CD8-positive, alpha-beta memory T cell (primary cell): ENCODE measurements around the gene ZFY. TPM values are rescaled to one million over a fixed set of nuclear protein-coding genes. Genes with fewer than 3 reads are reported as not detected.
A peak's percentile ranks its signal among the peaks of the same experiment; 100 is the strongest.

Experiments used
- CTCF ChIA-PET: fragments of 350-600 bp; sonication (Branson Sonifier 250); formaldehyde crosslinking; loops from one replicate; lab custom pipeline; 2021; ENCODE audit warnings: antibody characterized with exemption; lab: Charles Lee
- POLR2A ChIA-PET: fragments of 350-600 bp; sonication (Branson Sonifier 250); formaldehyde crosslinking; loops from one replicate; lab custom pipeline; 2021; ENCODE audit warnings: antibody characterized with exemption; lab: Charles Lee
- DNase-seq, 5 donors: peaks; one replicate each; pipeline versions ENCODE4 v3.0.0 to v3.0.0-alpha.2; 2020 to 2022; ENCODE audit warnings: mixed read lengths in 1 of 5
- H3K27ac ChIP-seq: one replicate; pipeline ENCODE4 v1.7.0; 2013; ENCODE audit warnings: low read depth, mild to moderate bottlenecking, low read length, moderate library complexity
- H3K27me3 ChIP-seq: 2 replicates; pipeline ENCODE4 v1.7.0; 2013; ENCODE audit warnings: low read length, mild to moderate bottlenecking; ENCODE audit not compliant: insufficient read depth, poor library complexity, severe bottlenecking
- H3K36me3 ChIP-seq: 2 replicates; pipeline ENCODE4 v1.7.0; 2013; ENCODE audit warnings: mild to moderate bottlenecking, low read length, moderate library complexity; ENCODE audit not compliant: insufficient read depth
- H3K4me1 ChIP-seq: 2 replicates; pipeline ENCODE4 v1.7.0; 2013; ENCODE audit warnings: mild to moderate bottlenecking, low read length, moderate library complexity; ENCODE audit not compliant: insufficient read depth
- H3K4me3 ChIP-seq: 2 replicates; pipeline ENCODE4 v1.7.0; 2013; ENCODE audit warnings: mild to moderate bottlenecking, low read length
- H3K9me3 ChIP-seq: 2 replicates; pipeline ENCODE4 v1.7.0; 2013; ENCODE audit warnings: mild to moderate bottlenecking, low read length
- H3K27ac Mint-ChIP-seq, 8 donors: one replicate each; pipeline ENCODE4 v1.8.0; 2020 to 2021; ENCODE audit warnings: mixed read lengths in 8 of 8, mild to moderate bottlenecking in 6 of 8, inconsistent platforms in 3 of 8, moderate library complexity in 3 of 8
- H3K27me3 Mint-ChIP-seq, 2 donors: one replicate each; pipeline ENCODE4 v1.8.0; 2020 to 2021; ENCODE audit warnings: mixed read lengths in 2 of 2, mild to moderate bottlenecking in 1 of 2, moderate library complexity in 1 of 2
- H3K36me3 Mint-ChIP-seq, 3 donors: one replicate each; pipeline ENCODE4 v1.8.0; 2020 to 2021; ENCODE audit warnings: mixed read lengths in 3 of 3, inconsistent platforms in 1 of 3, mild to moderate bottlenecking in 1 of 3
- H3K4me1 Mint-ChIP-seq, 3 donors: one replicate each; pipeline ENCODE4 v1.8.0; 2020 to 2021; ENCODE audit warnings: mixed read lengths in 3 of 3, inconsistent platforms in 1 of 3, mild to moderate bottlenecking in 1 of 3
- H3K4me3 Mint-ChIP-seq, 7 donors: one replicate each; pipeline ENCODE4 v1.8.0; 2020 to 2021; ENCODE audit warnings: mixed read lengths in 7 of 7, mild to moderate bottlenecking in 6 of 7, moderate library complexity in 4 of 7, inconsistent platforms in 2 of 7
- H3K9me3 Mint-ChIP-seq, 5 donors: one replicate each; pipeline ENCODE4 v1.8.0; 2020 to 2022; ENCODE audit warnings: mixed read lengths in 5 of 5, mild to moderate bottlenecking in 3 of 5, moderate library complexity in 2 of 5, inconsistent platforms in 1 of 5
- polyA plus RNA-seq: library from polyadenylated mRNA; unstranded; fragments of 300-500 nt; fragmentation: Illumina TruSeq; gene quantifications from one replicate; pipeline ENCODE4 v1.2.3, GENCODE V29; 2021
- total RNA-seq, 2 experiments: library from RNA; stranded (reverse); gene quantifications; one replicate each; pipeline ENCODE4 v1.2.3, GENCODE V29; 2021

Gene ZFY
- total and polyA plus RNA-seq, 3 experiments from 2014 or later = 22.9 to 27.4 TPM; not detected in 1

- Histone ChIP-seq H3K9me3 (no peaks in the 10 kb centered on the region), H3K27me3 (no peaks in the 10 kb centered on the region), H3K4me1 (peaks cover 9% of the 10 kb centered on the region), H3K4me3 (no peak overlapping the region), H3K36me3 (no peaks in the 10 kb centered on the region), H3K27ac (no peak overlapping the region)
- H3K27ac Mint-ChIP-seq = peak overlapping the region in 2 of 8 donors; percentile 98 to 100
- no peak for DNase-seq
- H3K27me3 Mint-ChIP-seq = no peaks in the 10 kb centered on the region
- CTCF ChIA-PET = no interaction called here
- H3K4me3 Mint-ChIP-seq = peak overlapping the region in 2 of 7 donors; percentile 88 to 94
- peaks cover 0 to 22% (median 0%) of the 10 kb centered on the region in 3 donors for H3K36me3 Mint-ChIP-seq
- H3K4me1 Mint-ChIP-seq = peaks cover 0 to 33% (median 0%) of the 10 kb centered on the region in 3 donors
- POLR2A ChIA-PET = no interaction called here
- H3K9me3 Mint-ChIP-seq = no peaks in the 10 kb centered on the region
Observed at GRCh38 chrY:2934078-2934477, 1.1 kb upstream of the ZFY start.

GRCh38 chrY:2935716-2936435 is 695 bp downstream of the ZFY start:
- Histone ChIP-seq H3K4me1 (peaks cover 9% of the 10 kb centered on the region), H3K9me3 (no peaks in the 10 kb centered on the region), H3K27ac (peak overlapping the region; percentile 98), H3K4me3 (peak overlapping the region; percentile 83), H3K27me3 (no peaks in the 10 kb centered on the region), H3K36me3 (no peaks in the 10 kb centered on the region)
- H3K4me1 Mint-ChIP-seq = peaks cover 0 to 49% (median 0%) of the 10 kb centered on the region in 3 donors
- H3K27me3 Mint-ChIP-seq = no peaks in the 10 kb centered on the region
- peak in 3 of 5 donors; percentile 72 to 91 (median 78) for DNase-seq
- H3K27ac Mint-ChIP-seq = peak overlapping the region in 2 of 8 donors; percentile 98 to 100
- no peaks in the 10 kb centered on the region for H3K9me3 Mint-ChIP-seq
- ChIA-PET CTCF (interaction anchor here (0.7 kb wide), 1 partner anchor 19 kb away, joined by 3 read pairs; no protein-coding TSS in a partner anchor), POLR2A (interaction anchor here (0.9 to 1.2 kb wide), 2 partner anchors 66 to 95 kb away, joined by 3 to 4 read pairs; partner anchors contain the start of gene RPS4Y1)
- H3K36me3 Mint-ChIP-seq = peaks cover 0 to 25% (median 0%) of the 10 kb centered on the region in 3 donors
- peak overlapping the region in 2 of 7 donors; percentile 88 to 97 for H3K4me3 Mint-ChIP-seq

DNA sequence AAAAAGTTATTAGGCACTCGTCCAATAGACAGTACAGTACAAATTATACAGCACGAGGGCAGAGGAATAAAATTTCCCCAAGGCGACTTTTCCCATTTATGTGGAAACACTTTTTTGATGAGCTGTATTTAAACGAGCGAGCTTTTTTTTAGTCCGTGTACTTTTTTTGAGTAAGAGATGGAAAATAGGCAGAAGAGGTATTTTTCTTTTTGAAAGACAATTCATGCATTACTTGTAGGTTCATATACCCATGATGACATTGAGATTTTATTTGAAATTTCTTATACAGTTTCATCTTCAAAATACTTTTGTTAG is 1.2 kb downstream of the ZFY start:
- H3K36me3 ChIP-seq = no peaks in the 10 kb centered on the region
- peaks cover 9% of the 10 kb centered on the region for H3K4me1 ChIP-seq
- no peaks in the 10 kb centered on the region for H3K27me3 ChIP-seq
- Mint-ChIP-seq H3K4me3 (peak overlapping the region in 2 of 7 donors; percentile 88 to 97), H3K27me3 (no peaks in the 10 kb centered on the region), H3K27ac (peak overlapping the region in 2 of 8 donors; percentile 98 to 100), H3K9me3 (no peaks in the 10 kb centered on the region), H3K4me1 (peaks cover 0 to 52% (median 0%) of the 10 kb centered on the region in 3 donors), H3K36me3 (peaks cover 0 to 22% (median 0%) of the 10 kb centered on the region in 3 donors)
- CTCF ChIA-PET = interaction anchor here (0.7 kb wide), 1 partner anchor 18 kb away, joined by 3 read pairs; no protein-coding TSS in a partner anchor
- POLR2A ChIA-PET = interaction anchor here (1.2 kb wide), 1 partner anchor 66 kb away, joined by 3 read pairs; no protein-coding TSS in a partner anchor
- H3K4me3 ChIP-seq = peak overlapping the region; percentile 83
- H3K27ac ChIP-seq = peak overlapping the region; percentile 98
- no peaks in the 10 kb centered on the region for H3K9me3 ChIP-seq
- DNase-seq = no peak

DNA sequence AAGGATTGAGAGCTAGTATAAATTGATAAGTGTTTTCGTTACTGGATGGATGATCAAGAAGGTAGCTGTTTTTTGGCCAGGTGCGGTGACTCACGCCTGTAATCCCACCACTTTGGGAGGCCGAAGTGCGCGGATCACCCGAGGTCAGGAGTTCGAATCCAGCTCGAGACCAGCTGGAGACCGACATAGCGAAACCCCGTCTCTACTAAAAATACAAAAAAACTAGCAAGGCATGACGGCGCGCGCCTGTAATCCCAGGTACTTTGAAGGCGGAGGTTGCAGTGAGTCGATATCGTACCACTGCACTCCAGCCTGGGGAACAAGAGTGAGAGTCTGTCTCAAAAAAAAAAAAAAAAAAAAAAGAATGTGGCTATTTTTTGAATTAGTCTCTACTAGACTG is 2.0 kb downstream of the ZFY start:
- no peak overlapping the region for H3K27ac ChIP-seq
- no peaks in the 10 kb centered on the region for H3K9me3 ChIP-seq
- CTCF ChIA-PET = no interaction called here
- H3K4me1 ChIP-seq = peaks cover 9% of the 10 kb centered on the region
- peaks cover 0 to 52% (median 0%) of the 10 kb centered on the region in 3 donors for H3K4me1 Mint-ChIP-seq
- H3K9me3 Mint-ChIP-seq = no peaks in the 10 kb centered on the region
- H3K27me3 Mint-ChIP-seq = no peaks in the 10 kb centered on the region
- peak overlapping the region in 2 of 8 donors; percentile 98 to 100 for H3K27ac Mint-ChIP-seq
- DNase-seq = no peak
- POLR2A ChIA-PET = interaction anchor here (1.2 kb wide), 1 partner anchor 65 kb away, joined by 3 read pairs; no protein-coding TSS in a partner anchor
- peaks cover 0 to 18% (median 0%) of the 10 kb centered on the region in 3 donors for H3K36me3 Mint-ChIP-seq
- H3K4me3 Mint-ChIP-seq = peak overlapping the region in 2 of 7 donors; percentile 88 to 97
- H3K36me3 ChIP-seq = no peaks in the 10 kb centered on the region
- H3K27me3 ChIP-seq = no peaks in the 10 kb centered on the region
- peak overlapping the region; percentile 83 for H3K4me3 ChIP-seq

GRCh38 chrY:2949590-2950252 is 14.5 kb downstream of the ZFY start:
- H3K4me3 ChIP-seq = no peak overlapping the region
- no peaks in the 10 kb centered on the region for H3K27me3 Mint-ChIP-seq
- no peak overlapping the region for H3K4me3 Mint-ChIP-seq
- no peak overlapping the region for H3K27ac Mint-ChIP-seq
- H3K4me1 ChIP-seq = no peaks in the 10 kb centered on the region
- no peak overlapping the region for H3K27ac ChIP-seq
- ChIA-PET CTCF (no interaction called here), POLR2A (no interaction called here)
- peaks cover 0 to 74% (median 0%) of the 10 kb centered on the region in 3 donors for H3K4me1 Mint-ChIP-seq
- DNase-seq = no peak
- no peaks in the 10 kb centered on the region for H3K9me3 ChIP-seq
- H3K36me3 ChIP-seq = no peaks in the 10 kb centered on the region
- H3K27me3 ChIP-seq = no peaks in the 10 kb centered on the region
- no peaks in the 10 kb centered on the region for H3K9me3 Mint-ChIP-seq
- peaks cover 0 to 7% (median 0%) of the 10 kb centered on the region in 3 donors for H3K36me3 Mint-ChIP-seq

DNA sequence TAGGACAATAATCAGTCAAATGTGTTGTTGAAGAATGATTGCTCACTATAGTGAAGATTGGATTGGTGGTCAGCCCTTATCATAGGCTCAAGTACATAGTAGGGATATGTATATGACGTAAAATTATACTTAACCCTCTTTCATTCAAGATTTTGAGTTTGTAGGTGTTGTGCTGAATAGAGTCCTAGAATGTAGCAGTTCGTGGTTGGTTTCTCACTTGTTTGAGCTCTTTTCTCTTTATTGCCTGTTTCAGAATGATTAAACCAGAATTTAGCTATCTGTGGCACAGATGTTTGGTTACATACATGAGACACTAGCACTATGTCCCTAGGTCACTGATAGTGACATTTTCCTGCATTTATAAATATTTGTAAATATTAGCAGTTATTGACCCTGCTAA is 15.5 kb downstream of the ZFY start:
- no peak for DNase-seq
- no peaks in the 10 kb centered on the region for H3K27me3 ChIP-seq
- no peak overlapping the region for H3K4me3 ChIP-seq
- no peak overlapping the region for H3K27ac ChIP-seq
- H3K4me1 ChIP-seq = no peaks in the 10 kb centered on the region
- no peaks in the 10 kb centered on the region for H3K9me3 ChIP-seq
- Mint-ChIP-seq H3K4me1 (peaks cover 0 to 77% (median 0%) of the 10 kb centered on the region in 3 donors), H3K27me3 (no peaks in the 10 kb centered on the region), H3K27ac (peak overlapping the region in 1 of 8 donors; percentile 8), H3K4me3 (no peak overlapping the region), H3K9me3 (no peaks in the 10 kb centered on the region), H3K36me3 (peaks cover 0 to 16% (median 0%) of the 10 kb centered on the region in 3 donors)
- ChIA-PET POLR2A (no interaction called here), CTCF (no interaction called here)
- no peaks in the 10 kb centered on the region for H3K36me3 ChIP-seq

DNA sequence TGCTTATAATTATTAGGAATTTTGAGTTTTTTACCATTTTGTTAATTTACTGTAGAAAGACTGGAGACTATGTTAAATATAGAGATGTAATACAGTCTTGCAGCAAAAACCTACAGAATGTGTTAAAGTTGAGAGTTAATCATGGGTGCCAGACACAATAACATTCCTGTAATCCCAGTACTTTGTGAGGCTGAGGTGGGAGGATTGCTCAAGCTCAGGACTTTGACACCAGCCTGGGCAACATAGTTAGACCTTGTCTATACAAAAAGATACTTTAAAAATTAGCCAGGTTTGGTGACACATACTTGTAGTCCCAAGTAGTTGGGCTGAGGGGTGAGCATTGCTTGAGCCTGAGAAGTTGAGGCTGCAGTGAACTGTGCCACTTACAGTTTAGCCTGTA is 17.7 kb downstream of the ZFY start:
- POLR2A ChIA-PET = no interaction called here
- no peak overlapping the region for H3K27ac ChIP-seq
- H3K4me3 ChIP-seq = no peak overlapping the region
- H3K9me3 Mint-ChIP-seq = no peaks in the 10 kb centered on the region
- H3K27me3 ChIP-seq = no peaks in the 10 kb centered on the region
- H3K9me3 ChIP-seq = no peaks in the 10 kb centered on the region
- no peak overlapping the region for H3K4me3 Mint-ChIP-seq
- no peaks in the 10 kb centered on the region for H3K4me1 ChIP-seq
- no peaks in the 10 kb centered on the region for H3K36me3 ChIP-seq
- no peak overlapping the region for H3K27ac Mint-ChIP-seq
- peaks cover 0 to 30% (median 0%) of the 10 kb centered on the region in 3 donors for H3K36me3 Mint-ChIP-seq
- H3K27me3 Mint-ChIP-seq = no peaks in the 10 kb centered on the region
- CTCF ChIA-PET = no interaction called here
- no peak for DNase-seq
- peaks cover 0 to 77% (median 0%) of the 10 kb centered on the region in 3 donors for H3K4me1 Mint-ChIP-seq

DNA sequence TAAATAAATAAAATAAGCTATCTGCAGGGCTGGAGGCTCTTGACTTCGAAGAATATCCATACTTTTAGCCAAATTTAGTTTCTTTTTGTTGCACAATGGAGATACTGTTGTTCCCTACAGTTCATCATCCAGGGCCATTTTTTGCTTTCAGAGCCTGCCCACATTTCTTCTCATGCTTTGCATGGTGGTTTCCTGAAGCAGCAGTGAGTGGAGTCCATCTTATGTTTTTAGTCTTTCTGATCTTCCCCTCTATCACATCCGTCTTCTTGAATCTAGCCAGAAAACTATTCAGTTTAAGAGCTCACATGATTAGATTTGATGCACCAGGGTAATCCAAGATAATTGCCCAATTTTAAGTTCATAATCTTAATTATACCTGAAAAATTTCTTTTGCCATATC is 19.6 kb downstream of the ZFY start:
- no peak overlapping the region for H3K4me3 Mint-ChIP-seq
- DNase-seq = no peak
- no peaks in the 10 kb centered on the region for H3K27me3 Mint-ChIP-seq
- Histone ChIP-seq H3K36me3 (no peaks in the 10 kb centered on the region), H3K4me3 (no peak overlapping the region), H3K27ac (no peak overlapping the region), H3K4me1 (no peaks in the 10 kb centered on the region), H3K27me3 (no peaks in the 10 kb centered on the region), H3K9me3 (no peaks in the 10 kb centered on the region)
- peaks cover 0 to 42% (median 0%) of the 10 kb centered on the region in 3 donors for H3K36me3 Mint-ChIP-seq
- no peaks in the 10 kb centered on the region for H3K9me3 Mint-ChIP-seq
- peaks cover 0 to 71% (median 0%) of the 10 kb centered on the region in 3 donors for H3K4me1 Mint-ChIP-seq
- ChIA-PET CTCF (interaction anchor here (1.6 kb wide), 1 partner anchor 18 kb away, joined by 3 read pairs; no protein-coding TSS in a partner anchor), POLR2A (no interaction called here)
- H3K27ac Mint-ChIP-seq = peak overlapping the region in 1 of 8 donors; percentile 24
